ENCODE data around the gene ZSCAN20.

The ZSCAN20 gene

GRCh38 chr1:33472269-33472980 lies at the start of gene ZSCAN20:
TSS of gene ZSCAN20 (plus strand) at chr1:33472645. CDS start at chr1:33479289, 6,644 bp downstream.
- DNase-seq, result peak; percentile 99

GRCh38 chr1:33424205-33424604 lies 48.2 kb upstream of the ZSCAN20 start:
- peak; percentile 64 for DNase-seq

- no peak for DNase-seq
Observed at GRCh38 chr1:33424610-33425009, 47.8 kb upstream of the ZSCAN20 start.

DNA sequence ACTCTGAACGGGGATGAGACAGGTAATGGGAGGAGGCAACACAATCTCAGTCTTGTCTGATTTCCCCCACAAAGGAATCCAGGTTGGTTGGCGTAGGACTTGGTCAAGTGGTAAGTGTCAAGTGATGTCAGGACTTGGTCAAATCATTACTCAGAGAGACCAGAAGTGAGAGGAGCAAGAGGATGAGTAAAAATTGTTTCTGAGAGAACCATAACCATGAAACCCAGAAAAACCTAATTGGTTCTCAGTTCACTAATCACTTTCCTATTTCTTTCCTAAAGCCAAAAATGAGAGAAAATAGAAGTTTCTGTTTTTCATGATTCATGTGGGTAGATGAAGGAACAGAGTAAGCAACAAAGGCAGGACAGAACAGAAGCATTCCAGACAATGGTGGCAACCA lies 46.5 kb upstream of the ZSCAN20 start:
- DNase-seq, result no peak

GRCh38 chr1:33426916-33427315 lies 45.5 kb upstream of the ZSCAN20 start:
- DNase-seq, result no peak

- DNase-seq, result no peak
Observed at GRCh38 chr1:33428661-33429060, 43.8 kb upstream of the ZSCAN20 start.

DNA sequence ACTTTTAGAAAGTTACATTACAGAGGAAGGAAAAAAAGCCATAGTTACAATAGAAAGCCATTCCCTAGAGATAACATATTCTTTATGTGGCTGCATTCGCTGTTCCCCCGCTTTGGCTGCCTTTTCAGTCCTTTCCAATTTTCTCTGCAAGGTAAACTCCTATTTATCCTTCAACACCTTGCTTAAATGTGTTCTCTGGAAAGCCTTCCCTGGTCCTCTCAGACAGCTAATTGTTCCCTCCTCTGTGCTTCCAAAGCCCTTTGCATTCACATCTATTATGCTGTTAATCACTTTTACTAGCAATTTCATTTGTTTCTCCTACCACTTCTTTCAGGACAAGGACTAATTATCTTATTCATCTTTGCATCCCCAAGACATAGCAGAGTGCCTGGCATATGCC lies 43.1 kb upstream of the ZSCAN20 start:
- no peak for DNase-seq

- no peak for DNase-seq
Observed at GRCh38 chr1:33429856-33430691, 42.4 kb upstream of the ZSCAN20 start.

DNA sequence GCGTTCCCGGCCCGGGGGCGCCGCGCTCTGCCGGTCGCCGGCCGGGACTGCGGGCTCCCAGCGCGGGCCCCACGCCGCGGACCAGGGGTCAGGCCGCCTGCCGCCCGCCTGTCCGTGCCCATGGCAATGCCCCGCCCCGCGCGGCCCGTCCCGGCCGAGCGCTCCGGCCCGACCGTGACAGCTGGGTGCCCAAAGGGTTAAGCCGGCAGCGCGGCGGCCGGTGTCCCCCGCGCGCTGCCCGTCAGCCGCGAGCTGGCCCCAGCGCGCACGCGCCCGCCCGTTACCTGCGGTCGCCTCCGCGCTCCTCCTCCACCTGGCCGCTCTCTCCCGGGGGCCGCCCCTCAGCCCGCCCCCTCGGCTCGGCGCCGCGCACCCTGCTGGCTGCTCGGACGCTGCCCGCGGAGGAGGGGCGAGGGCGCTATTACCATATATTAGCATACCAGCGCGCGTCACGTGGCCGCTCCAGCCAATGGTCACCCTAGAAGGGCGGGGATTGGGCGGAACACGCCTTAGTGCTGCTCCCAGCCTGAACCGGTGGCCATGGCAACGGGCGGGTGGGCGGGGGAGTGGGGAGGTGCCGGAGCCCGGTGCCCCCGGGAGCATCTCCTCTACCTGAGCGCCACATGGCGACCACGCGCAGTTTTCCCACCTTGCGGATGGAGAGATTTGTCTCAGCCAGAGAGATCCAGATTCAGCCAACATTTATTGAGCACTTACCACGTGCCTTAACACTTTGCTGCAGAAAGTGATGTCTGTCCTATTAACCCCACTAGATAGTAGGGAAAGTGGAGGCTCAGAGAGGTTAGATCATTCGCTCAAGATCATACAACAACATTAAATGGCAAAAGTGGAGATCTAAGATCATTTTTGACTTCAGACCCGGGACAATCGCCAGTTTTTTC lies 41.5 kb upstream of the ZSCAN20 start, which contains the start of gene PHC2:
TSS of gene PHC2 (minus strand) at position 404 of the 902 bp plus-strand sequence. CDS start 55,556 bp downstream, outside the sequence.
- DNase-seq, result peak; percentile 94

GRCh38 chr1:33433509-33434362 lies 38.7 kb upstream of the ZSCAN20 start:
- peak; percentile 100 for DNase-seq

DNA sequence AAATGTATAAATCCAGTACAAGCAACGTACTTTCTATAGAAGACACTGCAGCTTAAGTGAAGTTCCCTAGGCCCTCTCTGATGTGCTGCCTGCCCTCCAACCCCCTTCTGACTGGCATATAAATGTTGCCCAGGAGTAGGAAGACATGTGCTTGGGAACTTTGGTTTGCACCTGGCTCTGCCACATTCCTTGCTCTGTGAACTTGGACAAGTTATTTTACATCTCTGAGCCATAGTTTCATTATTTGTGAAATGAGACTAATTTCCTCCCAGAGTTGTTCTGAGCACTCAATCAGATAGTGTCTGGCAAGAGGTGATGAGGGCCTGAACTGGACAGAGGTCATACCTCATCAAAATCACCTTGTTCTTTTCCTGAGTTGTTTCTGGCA lies 38.1 kb upstream of the ZSCAN20 start:
- DNase-seq, result no peak

- DNase-seq, result peak; percentile 92
Observed at GRCh38 chr1:33435096-33435820, 37.2 kb upstream of the ZSCAN20 start.

DNA sequence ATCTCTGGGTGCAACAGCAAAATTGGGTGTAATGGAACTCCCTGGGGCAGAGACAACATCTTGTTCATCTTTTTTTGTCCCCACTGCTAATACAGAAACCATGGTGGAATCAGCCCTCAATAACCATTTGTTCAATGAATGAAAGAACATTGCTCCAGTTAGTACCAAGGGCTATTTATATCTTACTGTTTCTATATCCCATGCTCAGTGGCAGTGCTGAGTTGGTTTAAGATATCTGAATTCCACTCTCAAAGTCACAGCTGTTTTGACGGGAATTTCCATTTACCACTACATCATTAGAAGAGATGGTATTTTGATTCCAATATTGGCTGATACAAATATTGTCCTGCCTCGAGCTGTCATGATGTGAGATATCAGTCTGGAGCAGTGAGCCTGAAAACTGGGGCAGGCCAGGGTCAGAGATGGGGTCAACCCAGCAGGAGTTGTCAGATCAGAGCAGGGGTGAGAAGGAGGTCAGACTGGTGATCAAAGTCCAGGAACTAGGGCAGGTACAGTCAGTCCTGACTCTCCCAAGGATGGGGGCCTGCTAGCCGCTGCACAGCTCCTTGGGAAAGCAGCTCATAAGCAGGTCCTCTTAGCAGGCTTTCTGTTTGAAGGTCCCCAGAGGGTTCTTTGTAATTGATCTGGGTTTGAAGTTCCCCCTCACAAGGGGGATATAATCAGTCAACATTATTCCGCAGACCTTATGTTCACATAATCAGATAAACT lies 35.7 kb upstream of the ZSCAN20 start:
- DNase-seq, result no peak

DNA sequence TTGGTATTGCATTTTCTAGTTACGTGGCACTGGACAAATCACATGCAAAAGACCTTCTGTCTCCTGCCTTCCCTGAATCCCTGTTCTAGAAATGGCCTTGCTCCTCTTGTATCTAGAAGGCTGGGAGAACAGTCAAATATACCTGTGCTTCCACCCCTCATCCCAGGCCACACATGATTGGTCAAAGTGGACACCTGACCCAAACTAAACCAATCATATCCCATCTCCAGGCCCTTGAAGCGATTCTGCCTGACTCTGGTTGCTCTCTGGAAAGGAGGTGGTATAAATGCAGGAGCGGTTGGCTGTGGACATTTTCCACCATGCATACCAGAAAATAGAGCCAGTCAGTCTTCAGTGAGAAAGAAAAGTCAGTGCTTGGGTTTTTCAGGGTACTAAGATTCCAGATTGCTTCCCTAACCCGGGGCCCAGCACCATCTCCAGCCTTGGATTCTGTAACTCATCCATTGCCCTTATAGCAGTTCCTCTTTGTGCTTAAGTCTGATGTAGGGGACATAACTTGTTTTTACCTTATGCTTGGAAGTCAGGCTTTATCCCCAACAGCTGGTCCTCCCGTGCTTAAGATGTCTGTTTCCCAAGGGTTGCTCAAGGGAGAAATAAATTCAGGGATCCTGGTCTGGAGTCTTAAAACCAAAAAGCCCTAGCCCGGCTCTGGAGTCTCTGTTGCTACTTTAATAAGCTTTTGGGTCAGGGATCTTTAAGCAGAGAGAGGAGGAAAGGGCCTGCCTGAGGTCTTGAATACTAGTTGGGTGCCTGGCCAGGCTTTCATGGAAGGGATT lies 33.9 kb upstream of the ZSCAN20 start:
- no peak for DNase-seq

DNA sequence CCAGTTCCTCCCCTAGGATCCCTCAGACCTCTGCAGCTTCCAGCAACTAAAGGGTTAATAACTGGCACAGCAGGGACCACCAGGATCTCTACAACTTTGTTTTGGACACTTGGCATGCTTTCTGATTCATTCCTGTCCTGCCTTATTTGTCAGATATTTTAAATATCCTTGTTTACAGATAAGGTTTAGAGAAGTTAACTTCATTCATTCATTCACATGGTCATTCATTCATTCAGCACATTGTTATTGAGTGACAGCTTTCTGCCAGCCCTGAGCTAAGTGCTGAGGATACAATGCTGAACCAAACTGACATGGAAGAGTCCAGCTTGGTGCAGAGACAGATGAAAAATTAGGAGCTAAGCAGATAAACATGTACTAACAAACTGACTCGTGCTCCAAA lies 32.8 kb upstream of the ZSCAN20 start:
- DNase-seq, result no peak

DNA sequence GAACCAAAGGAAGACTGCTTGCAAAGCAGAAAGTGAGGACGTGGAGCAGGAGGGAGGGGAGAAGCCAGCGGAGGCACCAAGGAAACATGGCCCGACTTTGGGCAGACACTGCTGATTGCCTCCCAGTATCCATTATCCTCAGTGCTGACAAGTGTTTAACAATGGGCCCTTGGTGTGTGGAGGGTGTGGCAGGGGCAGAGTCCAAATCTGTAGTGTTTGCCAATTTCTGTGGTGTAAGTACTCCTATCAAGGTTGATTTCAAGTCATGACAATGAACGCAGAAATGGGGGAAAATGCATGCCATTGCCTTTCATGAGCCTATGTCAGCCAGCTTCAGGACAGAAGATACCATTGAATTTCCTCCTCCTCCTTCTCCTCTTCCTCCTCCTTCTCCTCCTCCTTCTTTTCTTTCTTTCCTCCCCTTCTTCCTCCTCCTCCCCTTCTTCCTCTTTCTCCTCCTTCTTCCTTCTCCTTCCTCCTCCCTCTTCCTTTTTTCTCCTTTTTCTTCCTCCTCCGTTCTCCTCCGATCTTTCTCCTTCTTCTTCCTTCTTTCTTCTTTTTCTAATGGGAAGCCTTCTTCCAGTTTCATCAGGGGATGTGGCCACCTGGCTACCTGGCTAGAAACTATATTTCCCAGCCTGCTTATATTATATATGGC lies 31.2 kb upstream of the ZSCAN20 start:
- DNase-seq, result no peak

DNA sequence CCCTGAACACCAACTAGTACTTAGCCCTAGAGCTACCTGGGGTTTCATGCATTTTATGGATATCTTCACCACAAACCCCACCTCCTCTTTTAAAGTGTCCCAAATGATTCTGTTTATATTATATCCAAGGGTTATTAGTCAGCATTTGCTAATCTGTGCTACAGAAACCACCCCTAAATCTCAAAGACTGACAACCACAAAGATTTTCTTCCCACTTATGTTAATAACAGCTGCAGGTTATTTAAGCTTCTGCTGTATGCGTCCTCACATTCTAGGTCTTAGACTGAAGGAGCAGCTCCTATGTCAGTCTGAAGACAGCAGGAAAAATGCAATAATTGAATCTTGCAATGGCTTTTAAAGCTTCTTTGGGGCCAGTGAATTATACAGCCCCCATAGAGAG lies 30.3 kb upstream of the ZSCAN20 start:
- DNase-seq, result peak; percentile 43

- peak; percentile 75 for DNase-seq
Observed at GRCh38 chr1:33443080-33443704, 29.3 kb upstream of the ZSCAN20 start.

- no peak for DNase-seq
Observed at GRCh38 chr1:33443705-33444180, 28.7 kb upstream of the ZSCAN20 start.
